ENCODE measurements around the gene GRID1.
"Not testable (repeated sequence)": the region's sequence is repeated elsewhere in the genome, so short reads cannot be mapped to it uniquely, and the experiment has no call there.

Gene GRID1

DNA sequence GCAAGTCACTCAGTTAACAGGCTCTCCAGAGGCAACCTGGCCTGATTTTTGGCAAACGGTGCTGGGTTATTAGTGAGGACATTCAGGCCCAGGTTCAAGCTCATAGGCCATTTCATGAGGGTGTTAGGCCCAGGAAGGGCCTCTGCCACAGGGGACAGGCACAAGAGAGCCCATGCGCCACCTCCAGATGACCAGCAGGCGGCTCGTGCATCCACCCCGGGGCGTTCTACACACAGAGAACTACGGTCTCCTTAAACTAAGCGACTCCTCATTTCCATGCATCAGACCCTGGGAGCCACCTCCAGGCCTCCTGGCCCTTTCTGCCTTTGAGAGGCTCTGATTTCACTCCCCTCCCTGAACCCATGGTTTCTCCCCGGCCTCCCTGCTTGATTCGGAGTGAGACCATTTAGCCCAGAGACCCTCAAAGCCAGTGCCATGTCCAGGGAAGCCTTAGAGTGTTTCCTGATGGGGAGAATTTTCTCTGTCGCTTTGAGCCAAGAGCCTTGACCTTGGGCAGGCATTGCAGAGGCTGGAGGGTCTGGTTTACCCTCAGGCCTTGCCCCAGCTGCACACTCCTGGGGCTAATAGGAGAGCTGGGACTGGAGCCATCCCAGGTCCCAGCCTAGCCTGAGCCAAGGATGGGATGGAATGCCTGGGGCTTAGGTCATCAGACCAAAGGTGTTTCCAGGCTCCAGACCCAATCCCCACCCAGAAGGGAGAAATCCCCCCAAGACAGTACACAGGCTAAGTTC is 188.0 kb downstream of the GRID1 start:
- DNase-seq, result no peak

DNA sequence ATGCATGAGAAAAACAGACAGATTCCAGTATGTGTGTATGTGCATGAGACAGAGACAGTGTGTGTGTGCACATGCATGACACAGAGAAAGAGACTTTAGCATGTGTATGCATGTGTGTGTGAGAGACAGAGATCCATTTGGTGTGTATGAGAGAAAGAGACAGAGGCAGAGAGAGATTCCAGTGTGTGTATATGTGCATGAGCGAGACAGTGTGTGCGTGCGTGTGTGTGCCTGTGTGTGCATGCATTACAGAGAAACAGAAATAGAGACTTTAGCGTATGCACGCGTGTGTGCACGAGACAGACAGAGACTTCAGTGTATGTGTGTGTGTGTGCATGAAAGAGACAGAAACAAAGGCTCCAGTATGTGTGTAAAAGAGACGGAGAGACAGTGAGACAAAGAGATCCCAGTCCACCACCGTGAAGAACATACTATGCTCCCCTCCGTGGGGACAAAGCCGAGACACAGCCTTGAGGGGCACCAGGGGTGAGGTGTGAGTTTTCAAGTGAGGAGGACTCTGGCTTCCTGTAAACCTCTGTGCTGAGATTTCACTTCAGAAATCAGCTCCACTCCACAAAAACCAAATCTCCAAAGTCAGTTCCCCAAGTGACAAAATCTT is 188.9 kb downstream of the GRID1 start:
- DNase-seq, result no peak

DNA sequence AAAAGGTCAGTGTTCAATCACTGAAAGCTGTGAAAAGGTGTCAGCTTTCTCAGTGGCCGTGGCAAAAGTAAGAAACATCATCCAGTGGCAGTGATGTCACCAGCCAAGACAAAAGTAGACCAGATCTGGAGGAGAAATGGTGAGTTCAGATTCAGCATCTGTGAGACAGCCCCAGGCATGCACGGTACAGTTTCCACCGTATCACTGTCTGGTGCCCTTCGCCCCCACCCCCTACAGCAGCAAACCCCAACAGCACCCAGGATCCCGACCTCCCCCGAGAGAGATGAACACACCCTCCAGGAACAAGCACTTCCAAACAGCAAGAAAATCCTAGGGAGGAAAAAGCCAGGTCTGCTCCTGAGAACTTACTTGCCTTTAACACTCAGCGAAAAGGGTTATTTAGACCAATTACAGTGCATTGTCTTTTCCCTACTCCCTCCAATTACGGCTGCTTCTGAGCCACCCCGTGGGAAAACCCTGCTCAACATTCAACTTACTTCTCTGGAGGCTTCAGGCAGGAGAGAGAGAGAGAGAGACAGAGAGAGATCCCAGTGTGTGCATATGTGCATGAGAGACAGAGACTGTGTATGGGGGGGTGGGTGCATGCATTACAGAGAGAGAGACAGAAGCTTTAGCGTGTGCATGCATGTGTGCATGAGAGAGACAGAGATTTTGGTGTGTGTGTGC is 189.6 kb downstream of the GRID1 start:
- DNase-seq, result no peak

DNA sequence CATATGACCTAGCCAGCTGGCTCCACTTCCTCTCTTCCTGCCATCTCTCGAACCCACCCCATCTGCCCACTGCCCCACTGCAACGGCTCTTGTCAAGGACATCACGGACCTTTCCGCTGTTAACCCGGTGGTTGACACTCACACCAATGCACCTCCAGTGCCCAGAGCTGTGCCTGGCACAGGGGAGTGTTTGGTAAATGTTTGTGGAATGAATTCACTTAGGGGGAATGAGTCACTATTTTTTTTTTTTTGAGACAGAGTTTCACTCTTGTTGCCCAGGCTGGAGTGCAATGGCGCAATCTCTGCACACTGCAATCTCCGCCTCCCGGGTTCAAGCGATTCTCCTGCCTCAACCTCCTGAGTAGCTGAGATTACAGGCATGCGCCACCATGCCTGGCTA is 191.1 kb downstream of the GRID1 start:
- DNase-seq, result not testable (repeated sequence)

DNA sequence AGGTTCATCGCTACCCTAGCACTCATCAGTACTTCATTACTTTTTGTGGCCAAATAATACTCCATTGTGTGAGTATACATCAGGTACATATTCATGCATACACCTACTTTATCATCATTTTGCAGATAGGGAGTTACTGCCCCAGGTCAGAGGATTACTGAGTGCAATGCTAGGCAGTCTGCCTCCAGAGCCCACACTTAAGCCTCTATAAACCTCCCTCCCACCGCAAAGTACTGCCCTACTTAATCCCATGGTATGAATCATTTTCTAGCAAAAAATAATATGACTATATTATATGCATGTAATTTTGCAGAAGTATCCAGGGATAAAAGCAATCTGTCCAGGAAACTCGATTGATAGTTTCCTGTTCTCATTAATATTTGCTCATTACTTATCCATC is 194.3 kb downstream of the GRID1 start:
- no peak for DNase-seq

DNA sequence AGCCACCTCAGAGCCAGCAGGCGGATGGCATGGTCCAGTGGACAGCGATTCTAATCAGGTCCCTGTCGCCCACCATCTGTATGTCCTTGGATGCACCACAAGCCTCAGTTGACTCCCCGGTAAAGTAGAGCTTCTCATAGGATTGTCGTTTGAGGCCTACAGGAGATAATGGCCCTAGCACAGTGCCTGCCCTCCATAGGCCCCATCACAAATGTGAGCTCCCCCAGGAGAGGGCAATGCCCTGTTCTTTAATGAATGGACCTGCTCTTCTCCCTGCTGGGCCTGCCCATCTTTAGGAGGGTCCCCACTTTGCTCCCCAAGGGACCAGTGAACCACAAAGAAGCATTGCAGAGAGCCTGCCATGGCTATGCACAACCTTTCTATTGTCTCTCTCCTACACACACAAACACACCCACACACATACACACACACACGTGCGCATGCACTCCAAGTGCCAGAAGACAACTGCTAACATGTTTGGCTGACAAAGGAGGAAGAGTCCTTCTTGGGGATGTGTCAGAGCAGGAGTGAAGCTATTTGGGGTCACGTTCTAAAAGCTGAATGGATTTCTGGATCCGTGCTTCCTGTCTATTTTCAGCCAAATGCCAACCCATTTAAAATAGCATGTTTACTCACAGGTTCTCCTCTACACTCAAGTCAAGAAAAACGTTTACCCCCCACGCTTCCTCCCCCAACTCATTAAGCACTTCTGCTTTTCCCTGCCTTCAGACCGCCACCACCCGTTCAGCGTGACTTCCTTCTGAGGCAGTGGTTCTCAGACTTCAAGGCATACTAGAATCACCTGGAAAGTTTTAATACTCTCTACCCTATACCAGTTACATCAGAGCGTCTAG is 196.1 kb downstream of the GRID1 start:
- no peak for DNase-seq

DNA sequence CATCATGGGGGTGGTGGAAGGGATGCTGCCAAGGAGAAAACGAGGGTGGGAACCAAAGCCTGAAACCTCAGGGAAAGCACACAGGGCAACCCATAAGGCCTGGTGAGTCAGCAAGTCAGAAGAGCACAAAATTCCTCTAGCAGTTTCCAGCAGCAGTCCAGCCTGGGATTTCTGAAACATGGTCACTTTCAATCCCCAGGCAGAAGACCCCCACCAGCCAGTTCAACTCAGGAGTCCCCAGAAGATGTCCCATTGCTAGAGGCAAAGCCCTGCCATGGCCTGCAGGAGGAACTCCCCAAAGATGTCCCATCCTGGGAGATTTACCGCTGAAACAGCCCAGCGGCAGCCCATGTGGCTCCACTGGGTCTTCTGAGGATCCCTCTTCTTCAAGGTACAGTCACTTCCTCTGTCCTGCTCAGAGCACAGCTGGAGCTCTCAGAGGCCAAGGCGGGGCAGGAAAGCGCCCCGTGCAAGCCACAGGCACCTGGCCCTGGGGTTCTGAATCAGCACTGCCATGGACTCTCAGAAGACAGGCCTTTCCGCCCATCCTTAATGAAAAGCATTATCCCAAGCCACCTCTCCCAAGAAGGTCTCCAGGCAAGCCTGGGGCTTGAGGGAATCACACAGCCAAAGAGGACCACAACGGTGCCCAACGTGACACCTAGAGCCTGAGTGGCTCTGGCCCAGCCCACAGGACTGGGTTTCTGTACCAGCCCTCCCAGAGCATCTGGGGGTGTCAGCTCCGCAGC is 196.9 kb downstream of the GRID1 start:
- DNase-seq, result no peak

DNA sequence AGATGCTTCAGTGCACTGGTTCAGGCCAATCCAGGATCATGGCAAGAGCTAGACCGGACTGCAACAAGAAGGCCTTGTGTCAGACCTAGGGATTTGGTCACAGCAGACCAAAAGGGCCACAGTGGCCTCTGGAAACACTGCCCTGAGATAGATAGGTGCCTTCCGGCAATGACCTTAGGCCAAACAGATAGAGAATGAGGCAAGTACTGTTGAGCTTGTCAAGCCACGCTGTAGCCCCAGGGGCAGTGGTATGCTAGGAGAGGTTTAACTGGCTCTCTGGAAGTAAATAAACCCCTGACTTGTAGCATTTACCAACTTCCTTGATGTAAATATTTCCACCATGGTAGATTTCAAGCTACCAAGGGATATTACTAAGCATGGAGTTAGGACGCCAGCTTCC is 197.5 kb downstream of the GRID1 start:
- no peak for DNase-seq

DNA sequence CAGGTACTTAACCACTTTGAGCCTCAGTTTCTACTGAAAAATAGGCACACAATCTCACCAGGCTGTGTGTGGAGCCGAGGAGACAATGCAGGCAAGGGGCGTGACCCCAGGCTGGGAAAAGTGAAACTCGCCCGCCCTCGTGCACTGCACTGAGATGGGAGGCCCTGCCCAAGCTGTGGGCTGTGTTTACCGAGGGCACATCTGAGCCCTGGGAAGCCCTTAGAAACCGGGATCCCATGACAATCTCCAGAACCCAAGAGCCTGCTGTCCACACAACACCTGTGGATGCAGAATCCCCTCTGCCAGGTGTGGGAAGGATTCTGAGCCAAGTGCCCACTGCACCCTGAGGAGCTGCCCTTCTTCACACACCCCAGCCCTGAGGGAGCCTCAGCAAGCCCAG is 198.3 kb downstream of the GRID1 start:
- DNase-seq, result no peak

DNA sequence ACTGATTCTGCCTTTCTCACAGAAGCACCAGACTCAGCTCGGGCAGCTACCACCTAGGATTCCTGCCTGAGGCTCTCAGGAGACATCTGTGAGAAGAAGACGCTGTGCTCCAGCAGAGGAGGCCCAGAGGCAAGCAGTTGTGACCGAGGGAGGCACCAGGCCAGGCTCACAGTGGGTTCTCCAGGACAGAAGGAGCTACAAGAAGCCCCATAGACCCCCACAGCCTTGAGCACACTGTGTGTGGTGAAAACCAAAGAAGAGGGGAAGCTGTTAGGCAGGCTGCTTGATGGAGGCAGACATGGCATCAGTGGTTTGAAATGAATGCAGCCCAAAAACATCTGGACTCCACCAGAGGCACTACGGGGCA is 198.8 kb downstream of the GRID1 start:
- no peak for DNase-seq

DNA sequence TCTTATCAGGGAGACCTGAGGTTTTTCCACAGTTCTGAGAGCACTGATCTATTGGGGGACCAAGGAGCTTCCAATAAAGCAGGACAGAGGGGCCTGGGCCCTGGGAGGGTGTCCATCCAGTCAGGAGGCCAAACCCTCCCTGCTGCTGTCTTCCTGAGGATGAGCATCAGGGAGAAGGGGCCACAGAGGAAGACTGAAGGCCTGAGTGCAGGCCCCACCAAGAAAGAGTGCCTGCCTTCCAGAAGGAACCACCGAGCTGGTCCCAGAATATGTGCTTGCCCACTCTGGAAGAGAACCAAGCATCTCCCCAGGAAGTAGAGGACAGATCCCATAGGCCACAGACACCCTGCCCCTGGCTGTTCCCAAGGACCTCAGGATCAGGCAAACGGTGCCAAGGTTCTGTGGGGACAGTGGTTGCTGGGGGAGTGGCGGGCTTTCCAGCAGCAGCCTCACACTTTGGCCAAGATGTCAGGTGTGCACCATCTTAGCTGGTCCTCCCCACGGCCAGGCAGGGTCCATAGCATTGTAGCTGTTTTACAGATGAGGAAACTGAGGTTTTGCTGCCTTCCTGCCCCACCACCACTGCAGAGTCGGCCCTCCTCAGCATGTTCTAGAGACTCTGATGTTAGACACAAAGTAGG is 199.4 kb downstream of the GRID1 start:
- DNase-seq, result no peak

DNA sequence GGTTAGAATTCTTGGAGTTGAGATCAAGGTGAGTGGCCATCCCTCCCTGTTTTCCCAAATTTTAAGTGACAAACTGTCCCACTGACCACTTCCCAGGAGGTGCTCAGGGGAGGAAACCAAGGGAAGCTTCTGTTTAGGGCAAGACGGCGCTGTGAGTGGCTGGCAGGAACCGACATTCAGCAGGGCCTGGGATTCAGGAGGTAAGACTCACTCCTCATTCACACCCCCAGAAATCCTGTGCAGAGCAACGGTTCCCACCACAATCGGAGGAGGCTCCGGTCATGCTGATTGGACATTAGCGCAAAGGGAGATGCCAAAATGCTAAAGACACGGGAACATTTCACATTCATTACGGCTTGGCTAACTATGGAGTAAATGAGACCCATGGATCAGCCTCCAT is 200.9 kb downstream of the GRID1 start:
- no peak for DNase-seq

DNA sequence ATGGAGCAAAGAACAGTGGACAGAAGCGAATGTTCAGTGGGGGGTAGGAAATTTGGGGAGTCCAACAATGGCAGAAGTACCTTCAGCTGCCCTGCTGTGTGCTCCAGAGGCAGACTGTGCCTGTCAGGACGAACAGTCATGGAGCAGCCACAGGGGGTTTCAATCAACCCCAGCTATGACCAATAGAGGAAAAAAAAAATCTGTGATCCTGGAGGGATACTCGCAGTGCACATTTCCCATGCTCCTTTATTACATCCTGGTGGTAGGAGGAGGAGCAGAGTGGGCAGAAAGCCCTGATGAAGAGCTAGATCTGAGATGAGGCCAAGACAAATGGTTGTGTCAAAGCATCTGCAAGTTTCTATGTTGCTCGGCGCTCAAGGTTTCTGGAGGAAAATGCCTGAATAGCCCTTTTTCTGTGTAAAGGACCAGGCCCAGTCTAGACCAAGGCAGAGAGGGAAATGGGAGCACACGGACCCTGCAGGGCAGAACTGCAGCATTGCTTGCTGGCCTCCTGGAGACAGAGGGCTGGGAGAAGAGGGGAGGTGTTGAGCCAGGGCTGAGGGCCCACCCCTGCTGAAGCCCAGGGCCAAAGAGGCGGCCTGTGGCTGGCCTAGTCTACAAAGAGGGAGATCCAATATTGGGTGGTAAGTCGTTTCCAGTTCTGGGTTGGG is 201.5 kb downstream of the GRID1 start:
- DNase-seq, result no peak

DNA sequence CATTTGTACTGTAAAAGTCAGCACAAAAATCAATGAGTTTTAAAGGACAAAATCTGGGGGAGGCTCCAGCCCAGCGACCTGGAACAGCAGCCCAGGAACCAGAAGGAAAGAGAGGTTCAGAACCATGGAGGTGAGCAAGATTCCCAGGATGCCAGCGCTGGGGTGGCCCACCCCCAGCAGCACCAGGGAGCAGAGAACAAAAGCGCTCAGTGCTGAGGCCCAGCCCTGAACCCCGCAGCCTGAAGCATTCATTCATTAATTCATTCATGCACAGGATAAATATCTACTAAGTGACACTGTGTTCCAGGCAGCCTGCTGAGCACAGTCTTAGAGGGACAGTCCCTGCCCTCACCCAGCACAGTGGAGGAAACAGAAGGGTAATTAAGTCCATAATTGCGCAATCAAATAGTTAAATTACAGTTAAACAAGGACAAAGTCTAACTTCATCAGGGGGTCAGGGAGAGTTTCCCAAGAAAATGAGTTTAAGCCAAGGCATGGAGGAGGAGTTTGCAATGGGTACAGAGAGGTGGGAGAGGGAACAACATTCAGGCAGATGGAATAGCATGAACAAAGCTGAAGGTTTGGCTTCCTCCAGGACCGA is 202.3 kb downstream of the GRID1 start:
- DNase-seq, result no peak

DNA sequence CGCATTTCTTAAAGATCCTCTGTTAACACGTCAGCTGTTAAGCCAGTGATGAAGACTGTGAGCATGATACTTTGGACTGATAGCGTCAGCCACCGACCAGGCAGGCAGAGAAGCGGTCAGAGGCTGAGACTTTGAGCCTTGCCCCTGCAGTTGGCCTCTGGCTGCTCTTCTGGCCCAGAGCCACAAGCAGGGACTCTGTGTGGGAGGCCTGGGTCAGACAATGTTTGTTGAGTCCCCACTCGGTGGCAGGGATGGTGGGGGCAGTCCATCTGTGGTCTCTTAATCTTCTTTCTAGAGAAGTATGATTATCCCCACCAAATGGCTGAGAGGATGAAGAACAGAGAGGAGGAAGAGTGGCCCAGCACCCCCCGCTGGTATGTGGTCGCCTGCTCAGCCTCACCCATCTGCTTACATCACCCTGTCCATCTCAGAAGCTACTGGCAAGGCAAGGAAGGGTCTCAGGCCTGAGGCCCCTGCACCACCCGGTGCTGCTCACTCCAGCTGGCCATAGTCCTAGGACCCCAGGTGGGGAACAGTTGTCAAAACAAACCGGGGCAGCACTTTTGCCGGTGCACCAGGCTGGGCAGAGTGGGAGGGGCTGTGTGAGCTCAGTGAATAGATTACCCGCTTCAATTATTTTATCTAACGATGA is 202.9 kb downstream of the GRID1 start:
- no peak for DNase-seq

DNA sequence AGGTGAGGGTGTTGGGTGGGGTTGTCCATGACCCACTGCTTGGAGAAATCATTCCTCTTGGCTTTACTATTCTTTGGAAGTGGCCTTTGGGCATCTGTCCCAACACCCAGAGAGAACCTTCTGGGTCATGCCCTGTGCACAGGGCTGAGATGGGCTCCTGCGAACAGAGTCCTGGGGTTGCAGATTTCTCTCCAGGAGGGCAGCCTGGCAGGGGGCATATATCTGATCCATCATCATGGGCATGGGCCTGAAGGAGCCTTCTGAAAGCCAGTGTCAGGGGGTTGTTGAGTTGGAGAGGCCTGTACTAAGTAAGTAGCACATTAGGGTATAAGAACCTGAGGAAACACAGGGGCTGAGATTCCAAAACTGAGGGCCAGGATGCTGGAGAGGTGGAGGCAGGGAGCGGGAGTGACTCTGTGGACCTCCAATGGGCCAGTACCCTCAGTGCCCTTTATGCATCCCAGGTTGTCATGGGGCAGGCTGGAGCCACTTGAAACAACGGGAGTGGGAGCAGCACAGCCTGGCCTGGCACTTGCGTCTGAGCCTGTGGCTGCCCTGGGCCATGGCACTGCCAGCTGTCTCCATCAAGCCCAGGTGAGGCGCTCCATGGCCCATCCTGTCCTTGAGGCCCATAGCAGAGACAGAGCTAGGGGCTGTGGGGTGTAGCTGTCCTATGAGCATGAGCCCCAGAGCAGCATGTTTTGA is 203.7 kb downstream of the GRID1 start:
- no peak for DNase-seq

DNA sequence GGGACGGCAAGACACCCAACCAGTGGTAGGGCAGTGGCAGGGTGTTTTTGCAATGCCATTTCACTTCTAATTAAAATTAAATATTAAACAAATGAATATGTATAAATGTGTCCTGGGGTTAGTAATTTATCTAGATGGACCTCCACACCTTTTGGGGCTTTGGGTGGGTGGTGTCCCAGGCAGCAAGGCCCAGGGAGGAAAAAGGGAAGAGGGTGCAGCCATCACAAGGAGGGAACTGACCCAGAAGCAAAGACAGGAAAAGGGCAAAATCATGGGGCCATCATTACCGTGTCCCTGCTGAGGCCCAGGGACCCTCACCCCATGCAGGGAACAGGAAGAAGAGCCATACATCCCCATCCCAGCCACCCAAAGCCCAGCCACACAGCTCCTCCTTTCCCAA is 204.6 kb downstream of the GRID1 start:
- DNase-seq, result no peak

DNA sequence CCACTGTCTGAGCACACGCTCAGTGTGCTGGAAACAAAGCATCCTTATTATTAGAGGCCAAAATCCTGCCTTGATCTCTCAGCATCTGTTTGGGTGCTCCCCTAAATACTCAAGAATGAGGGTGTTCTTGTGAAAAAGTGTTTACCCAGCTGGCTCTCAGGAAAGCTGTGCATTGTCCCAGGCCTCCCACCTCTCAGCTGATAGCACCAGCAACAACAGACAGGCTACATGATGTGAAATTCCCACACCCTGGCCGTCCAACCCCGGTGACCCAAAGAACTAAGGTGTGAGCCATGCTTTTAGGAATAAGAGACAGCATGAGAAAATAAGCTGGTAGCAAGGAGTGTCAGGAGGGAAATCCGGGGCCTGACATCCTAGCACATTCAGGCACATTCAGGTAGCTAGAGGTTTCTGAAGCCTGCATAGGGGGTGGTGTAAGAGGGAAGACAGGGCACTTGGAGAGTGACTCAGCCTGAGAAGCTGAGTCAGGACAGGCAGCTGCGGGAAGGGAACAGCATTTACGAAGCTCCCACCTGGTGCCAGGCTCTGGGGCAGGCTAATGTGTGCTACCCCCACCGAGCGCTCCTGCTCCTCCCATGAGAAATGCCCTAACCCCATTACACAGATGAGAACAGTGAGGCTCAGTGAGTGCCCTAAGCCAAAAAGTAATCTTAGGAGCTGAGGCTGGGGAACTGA is 205.6 kb downstream of the GRID1 start:
- no peak for DNase-seq

DNA sequence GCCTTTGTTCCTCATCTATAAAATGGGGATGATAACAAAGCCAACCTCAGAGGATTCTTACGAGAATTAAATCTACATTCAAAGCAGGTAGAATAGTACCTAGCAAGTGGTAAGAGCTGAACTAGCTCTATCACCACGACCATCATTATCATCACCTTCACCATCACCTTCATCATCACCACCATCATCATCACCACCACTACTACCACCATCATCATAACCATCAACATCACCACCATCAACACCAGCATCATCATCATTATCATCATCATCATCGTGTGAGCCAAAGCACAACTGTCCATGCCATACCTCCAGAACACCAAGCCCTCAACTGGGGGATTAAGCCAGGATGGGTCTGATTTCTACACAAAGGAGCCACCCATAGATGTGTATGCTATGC is 206.8 kb downstream of the GRID1 start:
- DNase-seq, result no peak
